ENCODE results near the gene LRTM2.

GRCh38 chr12:1834186-1834925 is 14.0 kb downstream of the LRTM2 start:
- TF ChIP-seq, protein P1, sequence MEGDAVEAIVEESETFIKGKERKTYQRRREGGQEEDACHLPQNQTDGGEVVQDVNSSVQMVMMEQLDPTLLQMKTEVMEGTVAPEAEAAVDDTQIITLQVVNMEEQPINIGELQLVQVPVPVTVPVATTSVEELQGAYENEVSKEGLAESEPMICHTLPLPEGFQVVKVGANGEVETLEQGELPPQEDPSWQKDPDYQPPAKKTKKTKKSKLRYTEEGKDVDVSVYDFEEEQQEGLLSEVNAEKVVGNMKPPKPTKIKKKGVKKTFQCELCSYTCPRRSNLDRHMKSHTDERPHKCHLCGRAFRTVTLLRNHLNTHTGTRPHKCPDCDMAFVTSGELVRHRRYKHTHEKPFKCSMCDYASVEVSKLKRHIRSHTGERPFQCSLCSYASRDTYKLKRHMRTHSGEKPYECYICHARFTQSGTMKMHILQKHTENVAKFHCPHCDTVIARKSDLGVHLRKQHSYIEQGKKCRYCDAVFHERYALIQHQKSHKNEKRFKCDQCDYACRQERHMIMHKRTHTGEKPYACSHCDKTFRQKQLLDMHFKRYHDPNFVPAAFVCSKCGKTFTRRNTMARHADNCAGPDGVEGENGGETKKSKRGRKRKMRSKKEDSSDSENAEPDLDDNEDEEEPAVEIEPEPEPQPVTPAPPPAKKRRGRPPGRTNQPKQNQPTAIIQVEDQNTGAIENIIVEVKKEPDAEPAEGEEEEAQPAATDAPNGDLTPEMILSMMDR (IDR thresholded peaks at IDR 0.05): no peak
- no peak for TF ChIP-seq POLR2A (IDR thresholded peaks at IDR 0.05)
